ENCODE results near the gene RTL10. TPM values are rescaled to one million over a fixed set of nuclear protein-coding genes. Genes with fewer than 3 reads are reported as not detected.
A peak's percentile ranks its signal among the peaks of the same experiment; 100 is the strongest.

The RTL10 gene
- total RNA-seq, 1 experiment from 2014 or later: 21.5 TPM

- TF ChIP-seq ZNF281 (CRISPR knock-in tag; IDR thresholded peaks at IDR 0.05) (no peak), OVOL2 (CRISPR knock-in tag; IDR thresholded peaks at IDR 0.05; ENCODE audit: borderline replicate concordance) (no peak), ATF6 (CRISPR knock-in tag; IDR thresholded peaks at IDR 0.05) (no peak), MLX (CRISPR knock-in tag; IDR thresholded peaks at IDR 0.05) (no peak)
These were observed 44.9 kb downstream of the RTL10 start (continued) for GRCh38 chr22:19809741-19810140.

- H3K4me1 Mint-ChIP-seq: no peaks in the 10 kb centered on the region
- H3K36me3 Mint-ChIP-seq: no peaks in the 10 kb centered on the region
- no peaks in the 10 kb centered on the region for H3K27me3 Mint-ChIP-seq (ENCODE audit: low read depth)
- TF ChIP-seq MAX (CRISPR knock-in tag; IDR thresholded peaks at IDR 0.05): no peak
- ChIA-PET CTCF (interaction anchor here (1.8 to 2.4 kb wide), 2 partner anchors 8 to 79 kb away, joined by 6 to 11 read pairs; no protein-coding TSS in a partner anchor), POLR2A (no interaction called here)
- ATAC-seq (no peak), DNase-seq (ENCODE audit: low spot score) (peak; percentile 2)
- no peaks in the 10 kb centered on the region for H3K9me3 Mint-ChIP-seq
- H3K4me3 Mint-ChIP-seq: no peak overlapping the region
- H3K27ac Mint-ChIP-seq: peak overlapping the region; percentile 61; the same call in 1 of the 2 replicates
These were observed 45.7 kb downstream of the RTL10 start for GRCh38 chr22:19808873-19809478.

- no peak overlapping the region for H3K27ac Mint-ChIP-seq
- no peak for ATAC-seq
- CTCF ChIA-PET: interaction anchor here (1.0 to 1.8 kb wide), 2 partner anchors 78 to 146 kb away, joined by 3 to 6 read pairs; no protein-coding TSS in a partner anchor
- POLR2A ChIA-PET: no interaction called here
- no peak overlapping the region for H3K4me3 Mint-ChIP-seq
- DNase-seq (ENCODE audit: low spot score): peak; percentile 7
- H3K36me3 Mint-ChIP-seq: no peaks in the 10 kb centered on the region
- H3K27me3 Mint-ChIP-seq (ENCODE audit: low read depth): no peaks in the 10 kb centered on the region
- H3K9me3 Mint-ChIP-seq: no peaks in the 10 kb centered on the region
- no peaks in the 10 kb centered on the region for H3K4me1 Mint-ChIP-seq
- TF ChIP-seq AFF4 (CRISPR knock-in tag; IDR thresholded peaks at IDR 0.05; ENCODE audit: borderline replicate concordance) (no peak), NR1H2 (CRISPR knock-in tag; IDR thresholded peaks at IDR 0.05) (no peak), CBFB (CRISPR knock-in tag; IDR thresholded peaks at IDR 0.05; ENCODE audit: low read depth) (no peak), CREB1 (CRISPR knock-in tag; IDR thresholded peaks at IDR 0.05) (no peak), ZNF396 (CRISPR knock-in tag; IDR thresholded peaks at IDR 0.05; ENCODE audit: borderline replicate concordance) (no peak), JAZF1 (CRISPR knock-in tag; IDR thresholded peaks at IDR 0.05) (no peak), CDX4 (CRISPR knock-in tag; IDR thresholded peaks at IDR 0.05; ENCODE audit: borderline replicate concordance) (no peak), USF2 (CRISPR knock-in tag; IDR thresholded peaks at IDR 0.05) (no peak), E2F5 (CRISPR knock-in tag; IDR thresholded peaks at IDR 0.05) (no peak), FOXP4 (CRISPR knock-in tag; IDR thresholded peaks at IDR 0.05) (no peak)
These were observed 46.5 kb downstream of the RTL10 start for GRCh38 chr22:19807914-19808872.
